Spinal cord (tissue), 10 donors: Measurements from ENCODE around the gene ARAP1. TPM values are rescaled to one million over a fixed set of nuclear protein-coding genes. Genes with fewer than 3 reads are reported as not detected.
A peak's percentile ranks its signal among the peaks of the same experiment; 100 is the strongest.

Experiments used
- DNase-seq, 6 donors: peaks; one replicate each; pipeline versions ENCODE4 v3.0.0 to v3.0.0-alpha.2; 2013 to 2015; ENCODE audit warnings: low spot score in 6 of 6, low read depth in 4 of 6
- H3K27ac ChIP-seq: one replicate; pipeline ENCODE4 v1.5.1; 2013; ENCODE audit warnings: low read depth, low read length, control low read depth
- H3K27me3 ChIP-seq: one replicate; pipeline ENCODE4 v1.6.1; 2013; ENCODE audit warnings: low read length; ENCODE audit not compliant: control insufficient read depth, insufficient read depth
- H3K36me3 ChIP-seq: one replicate; pipeline ENCODE4 v1.6.1; 2013; ENCODE audit warnings: low read length; ENCODE audit not compliant: control insufficient read depth, insufficient read depth
- H3K4me1 ChIP-seq: one replicate; pipeline ENCODE4 v1.6.1; 2013; ENCODE audit warnings: low read length; ENCODE audit not compliant: control insufficient read depth, insufficient read depth
- H3K4me3 ChIP-seq: one replicate; pipeline ENCODE4 v1.5.1; 2013; ENCODE audit warnings: low read depth, low read length, control low read depth
- H3K9me3 ChIP-seq: one replicate; pipeline ENCODE4 v1.6.1; 2013; ENCODE audit warnings: low read length; ENCODE audit not compliant: control insufficient read depth, insufficient read depth
- WGBS: methylation state at CpG from one replicate; pipeline ENCODE4 v1.1.5; 2013; ENCODE audit warnings: missing lambda C conversion rate; ENCODE audit not compliant: insufficient coverage; 5-methylcytosine and 5-hydroxymethylcytosine counted together
- polyA plus RNA-seq, 2 donors: library from polyadenylated mRNA; unstranded; fragments of 120-200 nt; gene quantifications; one replicate each; pipeline ENCODE4 v1.2.1, GENCODE V29; 2013; ENCODE audit not compliant: insufficient read length in 2 of 2
- total RNA-seq, 2 donors: library from RNA; depleted of rRNA in 1 of 2; stranded (reverse); fragments of 120-200 nt in 1 of 2; fragments of >200 nt in 1 of 2; gene quantifications; one replicate each; pipeline versions ENCODE4 v1.2.3 to v1.2.4, GENCODE V29; 2013 to 2014
- donor health status: healthy.

The ARAP1 gene
- total and polyA plus RNA-seq, 4 donors: 44.8 to 79.2 (median 52.1) TPM

GRCh38 chr11:72646472-72646871 lies 105.7 kb downstream of the ARAP1 start:
- WGBS: 73% methylated on average over 2 of the region's 2 CpGs
- Histone ChIP-seq H3K27ac (no peak overlapping the region), H3K9me3 (no peaks in the 10 kb centered on the region), H3K4me1 (peaks cover 20% of the 10 kb centered on the region), H3K27me3 (peaks cover 14% of the 10 kb centered on the region), H3K4me3 (no peak overlapping the region), H3K36me3 (no peaks in the 10 kb centered on the region)
- no peak for DNase-seq

- H3K9me3 ChIP-seq: no peaks in the 10 kb centered on the region
- no peak overlapping the region for H3K4me3 ChIP-seq
- H3K27me3 ChIP-seq: peaks cover 18% of the 10 kb centered on the region
- no peak for DNase-seq
- H3K4me1 ChIP-seq: peaks cover 20% of the 10 kb centered on the region
- WGBS: 82% methylated on average over 2 of the region's 3 CpGs
- no peak overlapping the region for H3K27ac ChIP-seq
- no peaks in the 10 kb centered on the region for H3K36me3 ChIP-seq
Measured at GRCh38 chr11:72646024-72646423, 106.2 kb downstream of the ARAP1 start.

- H3K27me3 ChIP-seq: peaks cover 36% of the 10 kb centered on the region
- peak in 1 of 6 donors; percentile 37 for DNase-seq
- H3K27ac ChIP-seq: no peak overlapping the region
- WGBS: 59% methylated on average over 6 of the region's 7 CpGs
- peaks cover 25% of the 10 kb centered on the region for H3K4me1 ChIP-seq
- H3K4me3 ChIP-seq: no peak overlapping the region
- H3K9me3 ChIP-seq: no peaks in the 10 kb centered on the region
- H3K36me3 ChIP-seq: no peaks in the 10 kb centered on the region
Measured at GRCh38 chr11:72643547-72643946, 108.7 kb downstream of the ARAP1 start.

- Histone ChIP-seq H3K27ac (no peak overlapping the region), H3K27me3 (peaks cover 36% of the 10 kb centered on the region), H3K4me3 (peak overlapping the region; percentile 12), H3K9me3 (no peaks in the 10 kb centered on the region), H3K36me3 (no peaks in the 10 kb centered on the region), H3K4me1 (peaks cover 29% of the 10 kb centered on the region)
- 2% methylated on average over 59 of the region's 59 CpGs for WGBS
- DNase-seq: peak in 2 of 6 donors; percentile 69 to 84
Measured at GRCh38 chr11:72642884-72643522, 109.2 kb downstream of the ARAP1 start.

- H3K36me3 ChIP-seq: no peaks in the 10 kb centered on the region
- 1% methylated on average over 69 of the region's 85 CpGs for WGBS
- DNase-seq: peak in 1 of 6 donors; percentile 58
- peaks cover 37% of the 10 kb centered on the region for H3K4me1 ChIP-seq
- H3K4me3 ChIP-seq: peak overlapping the region; percentile 39
- no peak overlapping the region for H3K27ac ChIP-seq
- H3K9me3 ChIP-seq: no peaks in the 10 kb centered on the region
- peaks cover 36% of the 10 kb centered on the region for H3K27me3 ChIP-seq
Measured at GRCh38 chr11:72642043-72642883, 109.9 kb downstream of the ARAP1 start.

- 56% methylated on average over 12 of the region's 12 CpGs for WGBS
- Histone ChIP-seq H3K27ac (no peak overlapping the region), H3K36me3 (no peaks in the 10 kb centered on the region)
Measured at GRCh38 chr11:72641522-72642042, 110.6 kb downstream of the ARAP1 start.

GRCh38 chr11:72639502-72640375 lies 112.5 kb downstream of the ARAP1 start:
- Histone ChIP-seq H3K27me3 (peaks cover 36% of the 10 kb centered on the region), H3K4me1 (peaks cover 55% of the 10 kb centered on the region), H3K36me3 (no peaks in the 10 kb centered on the region), H3K27ac (no peak overlapping the region), H3K4me3 (no peak overlapping the region), H3K9me3 (no peaks in the 10 kb centered on the region)
- no peak for DNase-seq
- WGBS: 81% methylated on average over 23 of the region's 23 CpGs

More at GRCh38 chr11:72641522-72642042, 110.6 kb downstream of the ARAP1 start:
- Histone ChIP-seq H3K27me3 (peaks cover 36% of the 10 kb centered on the region), H3K9me3 (no peaks in the 10 kb centered on the region), H3K4me3 (peak overlapping the region; percentile 16), H3K4me1 (peaks cover 44% of the 10 kb centered on the region)
- DNase-seq: no peak

- Histone ChIP-seq H3K4me1 (peaks cover 62% of the 10 kb centered on the region), H3K36me3 (no peaks in the 10 kb centered on the region), H3K9me3 (no peaks in the 10 kb centered on the region), H3K27me3 (peaks cover 31% of the 10 kb centered on the region), H3K27ac (no peak overlapping the region), H3K4me3 (no peak overlapping the region)
- 27% methylated on average over 8 of the region's 8 CpGs for WGBS
- peak in 1 of 6 donors; percentile 42 for DNase-seq
Measured at GRCh38 chr11:72637926-72638325, 114.3 kb downstream of the ARAP1 start.

- no peaks in the 10 kb centered on the region for H3K36me3 ChIP-seq
- no peak overlapping the region for H3K4me3 ChIP-seq
- no peak for DNase-seq
- peaks cover 63% of the 10 kb centered on the region for H3K4me1 ChIP-seq
- no peak overlapping the region for H3K27ac ChIP-seq
- 30% methylated on average over 1 of the region's 2 CpGs for WGBS
- no peaks in the 10 kb centered on the region for H3K9me3 ChIP-seq
- peaks cover 28% of the 10 kb centered on the region for H3K27me3 ChIP-seq
Measured at GRCh38 chr11:72637198-72637597, 115.0 kb downstream of the ARAP1 start.
